HCT116 (cell line): ENCODE results near the gene EHD4. TPM values are rescaled to one million over a fixed set of nuclear protein-coding genes. Genes with fewer than 3 reads are reported as not detected.

Source experiments
- ATAC-seq: fragments of 200-7000 bp; cut with Tn5 transposase; 2 replicates; pipeline ENCODE4 v1.9.1; 2020; ENCODE audit warnings: mild to moderate bottlenecking, moderate library complexity
- BruUV-seq: library from RNA; stranded (reverse); fragments of 400-500 nt; replicated peaks from 2 replicates; lab custom pipeline; 2021; lab: Mats Ljungman, UMichigan
- CTCF ChIA-PET: fragments of 300-600 bp; sonication (Branson Sonifier 250); formaldehyde crosslinking; loops from one replicate; lab custom pipeline; 2021; ENCODE audit warnings: antibody characterized with exemption; lab: Charles Lee
- POLR2A ChIA-PET: fragments of 300-600, 350-600 bp; sonication (Branson Sonifier 250); formaldehyde crosslinking; loops from one replicate; lab custom pipeline; 2021; ENCODE audit warnings: antibody characterized with exemption; lab: Charles Lee
- RAD21 ChIA-PET, 2 experiments: fragments of 300-600 bp; sonication (Branson Sonifier 250); formaldehyde crosslinking; loops; one replicate each; lab custom pipeline; 2023; ENCODE audit warnings: low total read pairs in 2 of 2; ENCODE audit not compliant: uncharacterized antibody in 2 of 2, unreplicated experiment in 2 of 2, low non-redundant PET in 1 of 2; lab: Charles Lee
- DNase-seq: peaks from one replicate; pipeline ENCODE4 v3.0.0-alpha.2; 2010; ENCODE audit warnings: low read depth, low spot score
- H2AFZ ChIP-seq: fragments of 200-600 bp; shearing (Covaris generic), sonication (generic); 2 replicates; pipeline ENCODE4 v1.6.1; 2017; ENCODE audit warnings: low read depth, mixed run types, mixed read lengths, antibody characterized with exemption, low read length; ENCODE audit not compliant: poor library complexity, severe bottlenecking
- H3K27ac ChIP-seq: 2 replicates; pipeline ENCODE4 v1.5.1; 2012; ENCODE audit warnings: low read depth, low read length
- H3K27me3 ChIP-seq: fragments of 200-600 bp; sonication (generic); 2 replicates; pipeline ENCODE4 v1.6.1; 2016; ENCODE audit warnings: mixed run types, low read length, mixed read lengths; ENCODE audit not compliant: insufficient read depth
- H3K36me3 ChIP-seq, 2 experiments: fragments of 200-500 bp in 1 of 2; fragments of 200-600 bp in 1 of 2; sonication (Bioruptor generic) in 1 of 2; sonication (generic) in 1 of 2; 2 replicates each; pipeline versions ENCODE4 v1.5.1 to v1.6.1; 2014 to 2016; ENCODE audit warnings: low read length in 2 of 2, inconsistent platforms in 1 of 2, mixed read lengths in 1 of 2, mixed run types in 1 of 2; ENCODE audit not compliant: insufficient read depth in 2 of 2, control insufficient read depth in 1 of 2
- H3K4me1 ChIP-seq, 2 experiments: fragments of 200-600 bp in 1 of 2; sonication (generic) in 1 of 2; 2 replicates each; pipeline versions ENCODE4 v1.5.1 to v1.6.1; 2012 to 2017; ENCODE audit warnings: low read length in 2 of 2, inconsistent platforms in 1 of 2, mild to moderate bottlenecking in 1 of 2, mixed read lengths in 1 of 2, mixed run types in 1 of 2, moderate library complexity in 1 of 2; ENCODE audit not compliant: insufficient read depth in 2 of 2, control insufficient read depth in 1 of 2
- H3K4me2 ChIP-seq: fragments of 200-600 bp; sonication (generic); 2 replicates; pipeline ENCODE4 v1.6.1; 2017; ENCODE audit warnings: mixed run types, low read length, mixed read lengths
- H3K4me3 ChIP-seq, 2 experiments: fragments of 200-600 bp in 1 of 2; sonication (generic) in 1 of 2; replicated peaks in 1 of 2; 2 replicates each; pipeline ENCODE4 v1.5.1; 2011 to 2016; ENCODE audit warnings: low read length in 2 of 2, control low read depth in 1 of 2, low read depth in 1 of 2, mild to moderate bottlenecking in 1 of 2, mixed read lengths in 1 of 2, mixed run types in 1 of 2
- H3K79me2 ChIP-seq: fragments of 200-600 bp; sonication (generic); 2 replicates; pipeline ENCODE4 v1.6.1; 2017; ENCODE audit warnings: mild to moderate bottlenecking, mixed run types, low read length, moderate library complexity, mixed read lengths; ENCODE audit not compliant: insufficient read depth
- H3K9ac ChIP-seq: fragments of 200-600 bp; sonication (generic); 2 replicates; pipeline ENCODE4 v1.6.1; 2016; ENCODE audit warnings: low read length, mixed read lengths
- H3K9me2 ChIP-seq: fragments of 200-600 bp; sonication (generic), shearing (Covaris generic); 2 replicates; pipeline ENCODE4 v1.6.1; 2017; ENCODE audit warnings: mixed run types, mild to moderate bottlenecking, moderate library complexity; ENCODE audit not compliant: insufficient read depth
- H3K9me3 ChIP-seq, 2 experiments: fragments of 200-500 bp in 1 of 2; fragments of 200-600 bp in 1 of 2; sonication (Bioruptor generic) in 1 of 2; sonication (generic) in 1 of 2; 2 replicates each; pipeline ENCODE4 v1.6.1; 2014 to 2017; ENCODE audit warnings: low read length in 2 of 2, mixed read lengths in 2 of 2, inconsistent platforms in 1 of 2, low read depth in 1 of 2, mild to moderate bottlenecking in 1 of 2, mixed run types in 1 of 2, moderate library complexity in 1 of 2; ENCODE audit not compliant: control insufficient read depth in 1 of 2, insufficient read depth in 1 of 2
- H4K20me1 ChIP-seq: fragments of 200-600 bp; sonication (generic), shearing (Covaris generic); 2 replicates; pipeline ENCODE4 v1.6.1; 2017; ENCODE audit warnings: mixed run types, mild to moderate bottlenecking, moderate library complexity; ENCODE audit not compliant: insufficient read depth
- CBX3 ChIP-seq: IDR thresholded peaks from 2 replicates; pipeline ENCODE4 v1.6.1; 2012; ENCODE audit warnings: low read depth
- CEBPB ChIP-seq: IDR thresholded peaks from 2 replicates; pipeline ENCODE4 v1.6.1; 2012; ENCODE audit warnings: low read depth
- EGR1 ChIP-seq: IDR thresholded peaks from 2 replicates; pipeline ENCODE4 v1.6.1; 2012; ENCODE audit warnings: low read depth
- ELF1 ChIP-seq: IDR thresholded peaks from 2 replicates; pipeline ENCODE4 v1.6.1; 2012; ENCODE audit warnings: low read depth, borderline replicate concordance
- JUND ChIP-seq: IDR thresholded peaks from 2 replicates; pipeline ENCODE4 v1.6.1; 2012
- RAD21 ChIP-seq: IDR thresholded peaks from 2 replicates; pipeline ENCODE4 v1.6.1; 2012; ENCODE audit warnings: low read depth, mild to moderate bottlenecking
- intact Hi-C: fragments of 100-400 bp; cut with micrococcal nuclease; formaldehyde crosslinking; loops from 2 replicates; pipeline ENCODE4 v1.10.0; 2022
- total RNA-seq: library from RNA; stranded (reverse); gene quantifications from one replicate; pipeline ENCODE4 v1.2.1, GENCODE V29; 2021; ENCODE audit not compliant: unreplicated experiment

EHD4 gene
- total RNA-seq, 1 experiment from 2014 or later = 28.0 TPM

GRCh38 chr15:41982133-41982930 lies 10.0 kb upstream of the EHD4 start:
- Histone ChIP-seq H2AFZ (no peak overlapping the region), H3K9ac (no peak overlapping the region), H3K27ac (no peak overlapping the region), H3K27me3 (no peaks in the 10 kb centered on the region)
- intact Hi-C loops = no loop called here
- RAD21 ChIA-PET = no interaction called here
- no peak for TF ChIP-seq EGR1
- TF ChIP-seq, all 23 proteins: peak for 0
- Histone ChIP-seq H3K36me3 (no peaks in the 10 kb centered on the region), H3K4me2 (no peak overlapping the region), H4K20me1 (no peaks in the 10 kb centered on the region), H3K4me1 (peaks cover 0 to 4% of the 10 kb centered on the region in 2 experiments; a peak in 2 of 4 replicates), H3K9me3 (no peaks in the 10 kb centered on the region), H3K4me3 (no peak overlapping the region), H3K9me2 (no peaks in the 10 kb centered on the region), H3K79me2 (no peaks in the 10 kb centered on the region)
- ChIA-PET CTCF (interaction anchor here (0.9 kb wide), 1 partner anchor 75 kb away, joined by 4 read pairs; no protein-coding TSS in a partner anchor), POLR2A (interaction anchor here (1.5 kb wide), 1 partner anchor 10 kb away, joined by 8 read pairs; the partner anchor contains the start of gene EHD4)
- ATAC-seq = no peak
- no TSS peak for BruUV-seq
- no peak for DNase-seq

GRCh38 chr15:41981371-41982132 lies 9.2 kb upstream of the EHD4 start:
- intact Hi-C loops = no loop called here

More at GRCh38 chr15:41981371-41982132, 9.2 kb upstream of the EHD4 start:
- no peaks in the 10 kb centered on the region for H3K9me2 ChIP-seq
- POLR2A ChIA-PET = interaction anchor here (1.5 kb wide), 1 partner anchor 9 kb away, joined by 8 read pairs; the partner anchor contains the start of gene EHD4
- no peak overlapping the region for H2AFZ ChIP-seq
- no peak for TF ChIP-seq CBX3
- no peak for TF ChIP-seq RAD21
- no peak for TF ChIP-seq CEBPB
- TF ChIP-seq JUND = no peak
- TF ChIP-seq ELF1 = no peak
- H3K4me2 ChIP-seq = no peak overlapping the region
- DNase-seq = no peak
- no peak overlapping the region for H3K9ac ChIP-seq
- H3K4me3 ChIP-seq = no peak overlapping the region
- H3K27me3 ChIP-seq = no peaks in the 10 kb centered on the region
- BruUV-seq = no TSS peak
- peaks cover 0 to 4% of the 10 kb centered on the region in 2 experiments; a peak in 2 of 4 replicates for H3K4me1 ChIP-seq
- H4K20me1 ChIP-seq = no peaks in the 10 kb centered on the region
- no peaks in the 10 kb centered on the region for H3K9me3 ChIP-seq
- H3K36me3 ChIP-seq = no peaks in the 10 kb centered on the region
- CTCF ChIA-PET = no interaction called here
- RAD21 ChIA-PET = no interaction called here
- no peaks in the 10 kb centered on the region for H3K79me2 ChIP-seq
- no peak overlapping the region for H3K27ac ChIP-seq
- ATAC-seq = no peak
